ENCODE results near the gene CCT2. TPM values are rescaled to one million over a fixed set of nuclear protein-coding genes. Genes with fewer than 3 reads are reported as not detected.

The CCT2 gene
- total RNA-seq, result 212 and 224 TPM in 2 replicates

GRCh38 chr12:69585189-69586062, at the start of gene CCT2:
CCT2 (plus strand) TSS chr12:69585459; CDS start chr12:69585522, 63 bp downstream.
- peak; percentile 75 for DNase-seq (ENCODE audit: low read depth)
- H3K4me3 ChIP-seq (ENCODE audit: low read depth, low read length), result peak within 1 kb of the TSS; percentile 68
- peak; percentile 42 for TF ChIP-seq CTCF (IDR thresholded peaks at IDR 0.05; ENCODE audit: insufficient read depth, low read length, poor library complexity, severe bottlenecking)
- H3K36me3 ChIP-seq (ENCODE audit: control insufficient read depth, insufficient read depth, low read length), result no peaks in the 10 kb centered on the region
- H3K27me3 ChIP-seq (ENCODE audit: control insufficient read depth, insufficient read depth, low read length), result no peaks in the 10 kb centered on the region

GRCh38 chr12:69540987-69541386, 44.3 kb upstream of the CCT2 start:
- no peak for TF ChIP-seq CTCF (IDR thresholded peaks at IDR 0.05; ENCODE audit: insufficient read depth, low read length, poor library complexity, severe bottlenecking)
- no peak overlapping the region for H3K4me3 ChIP-seq (ENCODE audit: low read depth, low read length)
- H3K36me3 ChIP-seq (ENCODE audit: control insufficient read depth, insufficient read depth, low read length), result no peaks in the 10 kb centered on the region
- no peaks in the 10 kb centered on the region for H3K27me3 ChIP-seq (ENCODE audit: control insufficient read depth, insufficient read depth, low read length)
- no peak for DNase-seq (ENCODE audit: low read depth)

GRCh38 chr12:69544087-69544486, 41.2 kb upstream of the CCT2 start:
- TF ChIP-seq CTCF (IDR thresholded peaks at IDR 0.05; ENCODE audit: insufficient read depth, low read length, poor library complexity, severe bottlenecking), result no peak

GRCh38 chr12:69545081-69545480, 40.2 kb upstream of the CCT2 start:
- Histone ChIP-seq H3K36me3 (ENCODE audit: control insufficient read depth, insufficient read depth, low read length) (no peaks in the 10 kb centered on the region), H3K27me3 (ENCODE audit: control insufficient read depth, insufficient read depth, low read length) (no peaks in the 10 kb centered on the region), H3K4me3 (ENCODE audit: low read depth, low read length) (no peak overlapping the region)
- DNase-seq (ENCODE audit: low read depth), result no peak
- TF ChIP-seq CTCF (IDR thresholded peaks at IDR 0.05; ENCODE audit: insufficient read depth, low read length, poor library complexity, severe bottlenecking), result no peak

More at GRCh38 chr12:69544087-69544486, 41.2 kb upstream of the CCT2 start:
- DNase-seq (ENCODE audit: low read depth), result no peak
- Histone ChIP-seq H3K4me3 (ENCODE audit: low read depth, low read length) (no peak overlapping the region), H3K36me3 (ENCODE audit: control insufficient read depth, insufficient read depth, low read length) (no peaks in the 10 kb centered on the region), H3K27me3 (ENCODE audit: control insufficient read depth, insufficient read depth, low read length) (no peaks in the 10 kb centered on the region)

- no peak overlapping the region for H3K4me3 ChIP-seq (ENCODE audit: low read depth, low read length)
- TF ChIP-seq CTCF (IDR thresholded peaks at IDR 0.05; ENCODE audit: insufficient read depth, low read length, poor library complexity, severe bottlenecking), result no peak
- no peak for DNase-seq (ENCODE audit: low read depth)
- no peaks in the 10 kb centered on the region for H3K27me3 ChIP-seq (ENCODE audit: control insufficient read depth, insufficient read depth, low read length)
- no peaks in the 10 kb centered on the region for H3K36me3 ChIP-seq (ENCODE audit: control insufficient read depth, insufficient read depth, low read length)
Observed at GRCh38 chr12:69546693-69547438, 38.4 kb upstream of the CCT2 start.

All from kidney epithelial cell (primary cell).